Measurements from ENCODE around the gene DDIAS. TPM values are rescaled to one million over a fixed set of nuclear protein-coding genes. Genes with fewer than 3 reads are reported as not detected.
A peak's percentile ranks its signal among the peaks of the same experiment; 100 is the strongest.
"Not testable (repeated sequence)": the region's sequence is repeated elsewhere in the genome, so short reads cannot be mapped to it uniquely, and the experiment has no call there.

DDIAS gene, protein sequence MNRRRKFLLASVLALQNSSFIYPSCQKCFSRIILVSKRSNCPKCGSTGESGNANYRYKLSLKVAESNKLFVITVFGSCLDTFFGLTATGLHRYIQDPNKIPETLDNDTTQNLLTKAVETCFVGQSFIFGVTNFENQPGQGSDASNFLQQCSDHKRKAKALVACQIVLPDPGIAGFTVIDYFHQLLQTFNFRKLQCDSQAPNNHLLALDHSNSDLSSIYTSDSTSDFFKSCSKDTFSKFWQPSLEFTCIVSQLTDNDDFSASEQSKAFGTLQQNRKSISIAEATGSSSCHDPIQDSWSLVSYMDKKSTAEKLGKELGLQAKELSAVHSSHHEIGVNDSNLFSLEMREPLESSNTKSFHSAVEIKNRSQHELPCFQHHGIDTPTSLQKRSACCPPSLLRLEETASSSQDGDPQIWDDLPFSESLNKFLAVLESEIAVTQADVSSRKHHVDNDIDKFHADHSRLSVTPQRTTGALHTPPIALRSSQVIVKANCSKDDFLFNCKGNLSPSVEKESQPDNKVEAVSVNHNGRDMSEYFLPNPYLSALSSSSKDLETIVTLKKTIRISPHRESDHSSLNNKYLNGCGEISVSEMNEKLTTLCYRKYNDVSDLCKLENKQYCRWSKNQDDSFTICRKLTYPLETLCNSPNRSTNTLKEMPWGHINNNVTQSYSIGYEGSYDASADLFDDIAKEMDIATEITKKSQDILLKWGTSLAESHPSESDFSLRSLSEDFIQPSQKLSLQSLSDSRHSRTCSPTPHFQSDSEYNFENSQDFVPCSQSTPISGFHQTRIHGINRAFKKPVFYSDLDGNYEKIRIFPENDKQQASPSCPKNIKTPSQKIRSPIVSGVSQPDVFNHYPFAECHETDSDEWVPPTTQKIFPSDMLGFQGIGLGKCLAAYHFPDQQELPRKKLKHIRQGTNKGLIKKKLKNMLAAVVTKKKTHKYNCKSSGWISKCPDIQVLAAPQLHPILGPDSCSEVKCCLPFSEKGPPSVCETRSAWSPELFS
- total RNA-seq (1 to 10 TPM; 2.1 to 2.8 TPM), polyA plus RNA-seq (under 1 TPM; 0.71 to 0.78 TPM)
- long read RNA-seq, donor 1, partial matches to known transcripts, result 0 of 1 reads
- long read RNA-seq, donor 1, other reads (novel, unspliced or antisense), result 0 of 1 reads
- long read RNA-seq, donor 2, result 0 reads
- long read RNA-seq, donor 3, partial matches to known transcripts, result 0 of 1 reads
- long read RNA-seq, donor 3, other reads (novel, unspliced or antisense), result 0 of 1 reads
- long read RNA-seq, donor 4, partial matches to known transcripts, result 0 of 1 reads
- long read RNA-seq, donor 4, other reads (novel, unspliced or antisense), result 0 of 1 reads
- long read RNA-seq, donor 5, result 0 reads

DNA sequence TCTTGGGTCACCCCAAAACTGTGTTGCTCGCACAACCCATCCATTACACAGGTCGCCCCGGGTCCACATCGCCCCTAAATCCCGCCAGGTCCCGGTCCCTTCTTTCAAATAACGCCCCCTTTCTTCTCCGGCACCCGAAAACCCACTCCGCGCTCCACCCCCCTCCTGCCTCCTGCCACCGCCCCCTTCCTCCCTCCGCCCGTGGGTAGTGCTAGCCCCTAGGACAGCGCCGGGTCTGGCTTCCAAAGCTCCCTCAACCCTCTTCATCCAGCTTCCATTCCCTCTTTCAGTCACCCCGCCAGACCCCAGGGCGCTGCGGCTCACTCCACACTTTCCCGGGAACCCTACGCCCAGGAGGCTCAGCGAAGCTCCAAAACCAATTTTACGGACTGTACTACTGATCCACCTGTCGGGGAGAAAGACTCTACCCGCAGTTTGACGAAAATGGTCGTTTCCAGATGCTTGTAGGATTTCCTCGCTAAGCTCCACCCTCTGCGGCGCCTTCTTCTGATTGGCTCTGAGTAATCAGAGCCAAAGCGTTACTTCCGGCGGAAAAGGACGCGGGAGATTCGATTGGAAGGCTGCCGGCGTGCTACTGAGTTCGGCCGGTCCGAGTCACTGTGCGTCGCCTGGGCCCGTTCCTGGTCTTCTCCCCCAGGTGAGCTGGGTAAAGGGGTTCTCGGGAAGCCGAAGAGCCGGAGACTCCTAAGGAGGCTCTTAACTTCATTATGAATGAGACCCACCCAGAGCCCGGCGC lies at the start of gene DDIAS:
Gene DDIAS, plus strand, starts transcription at position 572 of the 757 bp plus-strand sequence. CDS start 13,003 bp downstream, outside the sequence.
- Histone ChIP-seq H3K4me3 (peak within 1 kb of the TSS; percentile 55), H3K9me3 (ENCODE audit: control insufficient read depth in 4 of 4, insufficient read depth in 3 of 4, low read length in 3 of 4) (no peaks in the 10 kb centered on the region), H3K27ac (ENCODE audit: low read depth in 1 of 2, low read length in 1 of 2) (peak within 1 kb of the TSS; percentile 64 to 93), H3K36me3 (ENCODE audit: control insufficient read depth in 4 of 4, insufficient read depth in 4 of 4, low read length in 4 of 4) (no peaks in the 10 kb centered on the region), H3K9ac (ENCODE audit: insufficient read depth in 1 of 2, low read length in 2 of 2) (peak within 1 kb of the TSS; percentile 30 to 85), H3K4me1 (ENCODE audit: control insufficient read depth in 5 of 5, insufficient read depth in 5 of 5, low read length in 5 of 5) (peaks cover 0 to 24% (median 12%) of the 10 kb centered on the region in 5 donors), H3K27me3 (ENCODE audit: control insufficient read depth in 3 of 3, insufficient read depth in 3 of 3, low read length in 2 of 3) (no peaks in the 10 kb centered on the region)
- DNase-seq (peak; percentile 96 to 99 (median 98)), ATAC-seq (ENCODE audit: insufficient read depth, low FRiP score) (peak; percentile 77)
- TF ChIP-seq CTCF (IDR thresholded peaks at IDR 0.05; ENCODE audit: control extremely low read depth, extremely low read depth), result no peak
- 1% methylated on average over 49 of the region's 49 CpGs for WGBS, 2 donors

- no peak for TF ChIP-seq CTCF (IDR thresholded peaks at IDR 0.05; ENCODE audit: control extremely low read depth, extremely low read depth)
- no peaks in the 10 kb centered on the region for H3K9me3 ChIP-seq (ENCODE audit: control insufficient read depth in 4 of 4, insufficient read depth in 3 of 4, low read length in 3 of 4)
- DNase-seq (no peak), ATAC-seq (ENCODE audit: insufficient read depth, low FRiP score) (no peak)
- peaks cover 0 to 12% (median 3%) of the 10 kb centered on the region in 4 donors for H3K36me3 ChIP-seq (ENCODE audit: control insufficient read depth in 4 of 4, insufficient read depth in 4 of 4, low read length in 4 of 4)
- H3K27ac ChIP-seq (ENCODE audit: low read depth in 1 of 2, low read length in 1 of 2), result no peak overlapping the region
- H3K27me3 ChIP-seq (ENCODE audit: control insufficient read depth in 3 of 3, insufficient read depth in 3 of 3, low read length in 2 of 3), result no peaks in the 10 kb centered on the region
- peaks cover 0 to 6% (median 3%) of the 10 kb centered on the region in 5 donors for H3K4me1 ChIP-seq (ENCODE audit: control insufficient read depth in 5 of 5, insufficient read depth in 5 of 5, low read length in 5 of 5)
- H3K4me3 ChIP-seq, result no peak overlapping the region
- H3K9ac ChIP-seq (ENCODE audit: insufficient read depth in 1 of 2, low read length in 2 of 2), result no peak overlapping the region
Measured at GRCh38 chr11:82854242-82854641, 47.3 kb upstream of the DDIAS start.

DNA sequence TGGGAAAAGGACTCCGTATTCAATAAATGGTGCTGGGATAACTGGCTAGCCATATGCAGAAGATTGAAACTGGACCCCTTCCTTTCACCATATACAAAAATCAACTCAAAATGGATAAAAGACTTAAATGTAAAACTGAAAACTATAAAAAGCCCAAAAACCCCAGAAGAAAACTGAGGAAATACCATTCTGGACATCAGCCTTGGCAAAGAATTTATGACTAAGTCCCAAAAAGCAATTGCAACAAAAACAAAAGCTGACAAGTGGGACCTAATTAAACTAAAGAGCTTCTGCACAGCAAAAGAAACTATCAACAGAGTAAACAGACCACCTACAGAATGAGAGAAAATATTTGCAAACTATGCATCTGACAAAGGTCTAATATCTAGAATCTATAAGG lies 46.6 kb upstream of the DDIAS start:
- not testable (repeated sequence) for H3K9ac ChIP-seq (ENCODE audit: insufficient read depth in 1 of 2, low read length in 2 of 2); H3K36me3 ChIP-seq (ENCODE audit: control insufficient read depth in 4 of 4, insufficient read depth in 4 of 4, low read length in 4 of 4); ATAC-seq (ENCODE audit: insufficient read depth, low FRiP score); H3K9me3 ChIP-seq (ENCODE audit: control insufficient read depth in 4 of 4, insufficient read depth in 3 of 4, low read length in 3 of 4); DNase-seq; H3K27me3 ChIP-seq (ENCODE audit: control insufficient read depth in 3 of 3, insufficient read depth in 3 of 3, low read length in 2 of 3); H3K4me1 ChIP-seq (ENCODE audit: control insufficient read depth in 5 of 5, insufficient read depth in 5 of 5, low read length in 5 of 5); H3K4me3 ChIP-seq; H3K27ac ChIP-seq (ENCODE audit: low read depth in 1 of 2, low read length in 1 of 2)
- 100% methylated on average over 1 of the region's 1 CpG for WGBS, 2 donors

Measured in lung (tissue), 16 donors.